Neural progenitor cell (in vitro differentiated cells): ENCODE data around the gene BCAP31. TPM values are rescaled to one million over a fixed set of nuclear protein-coding genes. Genes with fewer than 3 reads are reported as not detected.

Experiments
- DNase-seq: peaks from one replicate; pipeline ENCODE4 v3.0.0-alpha.2; 2016; ENCODE audit warnings: low spot score
- H2AFZ ChIP-seq: fragments of 200-600 bp; sonication (generic); replicated peaks from 2 replicates; pipeline ENCODE4 v1.6.1; 2016; ENCODE audit warnings: antibody characterized with exemption
- H3F3A ChIP-seq: fragments of 200-600 bp; sonication (generic); 2 replicates; pipeline ENCODE4 v1.6.1; 2016; ENCODE audit warnings: antibody characterized with exemption, low read depth
- H3K27ac ChIP-seq: fragments of 200-600 bp; sonication (generic); 2 replicates; pipeline ENCODE4 v1.5.1; 2016; ENCODE audit warnings: mild to moderate bottlenecking
- H3K27me3 ChIP-seq: fragments of 200-600 bp; sonication (generic); 2 replicates; pipeline ENCODE4 v1.6.1; 2016; ENCODE audit warnings: mild to moderate bottlenecking, moderate library complexity
- H3K36me3 ChIP-seq: fragments of 200-600 bp; sonication (generic); 2 replicates; pipeline ENCODE4 v1.5.1; 2016
- H3K4me1 ChIP-seq: fragments of 200-600 bp; sonication (generic); 2 replicates; pipeline ENCODE4 v1.6.1; 2016; ENCODE audit warnings: mixed run types
- H3K4me2 ChIP-seq: fragments of 200-600 bp; sonication (generic); 2 replicates; pipeline ENCODE4 v1.6.1; 2016
- H3K4me3 ChIP-seq: fragments of 200-600 bp; sonication (generic); 2 replicates; pipeline ENCODE4 v1.5.1; 2016
- H3K79me2 ChIP-seq: fragments of 200-600 bp; sonication (generic); 2 replicates; pipeline ENCODE4 v1.6.1; 2016; ENCODE audit warnings: low read depth
- H3K9ac ChIP-seq: fragments of 200-600 bp; sonication (generic); 2 replicates; pipeline ENCODE4 v1.6.1; 2016
- H3K9me3 ChIP-seq: fragments of 200-600 bp; sonication (generic); 2 replicates; pipeline ENCODE4 v1.5.1; 2016; ENCODE audit warnings: low read depth
- H4K20me1 ChIP-seq: fragments of 200-600 bp; sonication (generic); 2 replicates; pipeline ENCODE4 v1.6.1; 2016; ENCODE audit warnings: low read depth
- H3K27ac Mint-ChIP-seq: 3 replicates; pipeline ENCODE4 v1.8.0; 2021; ENCODE audit warnings: mixed read lengths
- H3K27me3 Mint-ChIP-seq: 2 replicates; pipeline ENCODE4 v1.8.0; 2022; ENCODE audit warnings: low read depth, mild to moderate bottlenecking, inconsistent platforms, moderate library complexity, mixed read lengths; ENCODE audit not compliant: insufficient read depth
- H3K36me3 Mint-ChIP-seq: 3 replicates; pipeline ENCODE4 v1.8.0; 2021; ENCODE audit warnings: mixed read lengths
- H3K4me1 Mint-ChIP-seq: 3 replicates; pipeline ENCODE4 v1.8.0; 2021; ENCODE audit warnings: mixed read lengths
- H3K4me3 Mint-ChIP-seq: 3 replicates; pipeline ENCODE4 v1.8.0; 2021; ENCODE audit warnings: mild to moderate bottlenecking, moderate library complexity, mixed read lengths
- H3K9me3 Mint-ChIP-seq: 3 replicates; pipeline ENCODE4 v1.8.0; 2020; ENCODE audit warnings: mixed read lengths
- EZH2 ChIP-seq: fragments of 200-600 bp; sonication (generic); IDR thresholded peaks from 2 replicates; pipeline ENCODE4 v1.6.1; 2017; ENCODE audit warnings: antibody characterized with exemption, mild to moderate bottlenecking, moderate library complexity
- EZH2phosphoT487 ChIP-seq: fragments of 200-600 bp; sonication (generic); IDR thresholded peaks from 2 replicates; pipeline ENCODE4 v1.6.1; 2017; ENCODE audit warnings: antibody characterized with exemption
- total RNA-seq: library from RNA; depleted of rRNA; stranded (reverse); fragments of >200 nt; gene quantifications from 2 replicates; pipeline ENCODE4 v1.2.3, GENCODE V29; 2015; ENCODE audit warnings: low replicate concordance
- TF ChIP-seq, protein P1 (sequence below): fragments of 200-600 bp; sonication (generic); IDR thresholded peaks from 2 replicates; pipeline ENCODE4 v1.5.1; 2017; ENCODE audit warnings: antibody characterized with exemption, mild to moderate bottlenecking

Gene BCAP31
- total RNA-seq, 1 donor from 2014 or later, result 52.5 TPM

DNA sequence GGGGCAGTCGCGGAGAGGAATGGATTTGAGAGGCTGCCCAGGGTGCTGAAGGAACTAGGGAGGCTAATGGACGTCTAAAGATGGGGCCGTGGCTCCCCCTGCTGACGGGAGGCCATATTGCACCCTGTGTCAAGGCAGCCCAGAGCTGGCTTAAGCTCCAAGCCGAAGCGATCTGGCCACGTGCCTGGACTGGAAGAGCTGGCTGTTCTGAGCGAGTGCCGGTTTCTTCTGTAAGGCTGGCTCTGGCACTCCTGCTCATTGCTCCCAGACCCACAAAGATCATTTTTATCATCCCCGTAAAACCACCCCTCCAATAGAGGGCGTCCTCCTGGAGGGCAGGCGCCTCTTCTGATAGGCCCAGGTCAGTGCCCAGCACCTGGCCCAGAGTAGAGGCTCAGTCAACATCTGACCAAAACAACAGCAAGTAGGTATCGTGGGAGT lies 56.2 kb downstream of the BCAP31 start:
- Histone ChIP-seq H4K20me1 (no peaks in the 10 kb centered on the region), H3K27me3 (peaks cover 13% of the 10 kb centered on the region), H3K4me1 (no peaks in the 10 kb centered on the region), H3K4me3 (peak overlapping the region; percentile 26), H3K27ac (no peak overlapping the region), H3K36me3 (no peaks in the 10 kb centered on the region), H3K4me2 (peak overlapping the region; percentile 55), H3K79me2 (no peaks in the 10 kb centered on the region), H3K9me3 (no peaks in the 10 kb centered on the region), H2AFZ (no peak overlapping the region), H3K9ac (no peak overlapping the region), H3F3A (no peaks in the 10 kb centered on the region)
- peak; percentile 82 for DNase-seq
- Mint-ChIP-seq H3K27me3 (peaks cover 21% of the 10 kb centered on the region), H3K4me3 (peak overlapping the region; percentile 60), H3K9me3 (peaks cover 41% of the 10 kb centered on the region), H3K4me1 (peaks cover 11% of the 10 kb centered on the region), H3K27ac (no peak overlapping the region), H3K36me3 (peaks cover 2% of the 10 kb centered on the region)
- no peak for TF ChIP-seq EZH2
- TF ChIP-seq, protein P1, sequence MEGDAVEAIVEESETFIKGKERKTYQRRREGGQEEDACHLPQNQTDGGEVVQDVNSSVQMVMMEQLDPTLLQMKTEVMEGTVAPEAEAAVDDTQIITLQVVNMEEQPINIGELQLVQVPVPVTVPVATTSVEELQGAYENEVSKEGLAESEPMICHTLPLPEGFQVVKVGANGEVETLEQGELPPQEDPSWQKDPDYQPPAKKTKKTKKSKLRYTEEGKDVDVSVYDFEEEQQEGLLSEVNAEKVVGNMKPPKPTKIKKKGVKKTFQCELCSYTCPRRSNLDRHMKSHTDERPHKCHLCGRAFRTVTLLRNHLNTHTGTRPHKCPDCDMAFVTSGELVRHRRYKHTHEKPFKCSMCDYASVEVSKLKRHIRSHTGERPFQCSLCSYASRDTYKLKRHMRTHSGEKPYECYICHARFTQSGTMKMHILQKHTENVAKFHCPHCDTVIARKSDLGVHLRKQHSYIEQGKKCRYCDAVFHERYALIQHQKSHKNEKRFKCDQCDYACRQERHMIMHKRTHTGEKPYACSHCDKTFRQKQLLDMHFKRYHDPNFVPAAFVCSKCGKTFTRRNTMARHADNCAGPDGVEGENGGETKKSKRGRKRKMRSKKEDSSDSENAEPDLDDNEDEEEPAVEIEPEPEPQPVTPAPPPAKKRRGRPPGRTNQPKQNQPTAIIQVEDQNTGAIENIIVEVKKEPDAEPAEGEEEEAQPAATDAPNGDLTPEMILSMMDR, result peak; percentile 69
- TF ChIP-seq EZH2phosphoT487, result no peak

- peak overlapping the region; percentile 55 for H3K4me2 ChIP-seq
Measured at GRCh38 chrX:153667281-153667955, 56.8 kb downstream of the BCAP31 start.

DNA sequence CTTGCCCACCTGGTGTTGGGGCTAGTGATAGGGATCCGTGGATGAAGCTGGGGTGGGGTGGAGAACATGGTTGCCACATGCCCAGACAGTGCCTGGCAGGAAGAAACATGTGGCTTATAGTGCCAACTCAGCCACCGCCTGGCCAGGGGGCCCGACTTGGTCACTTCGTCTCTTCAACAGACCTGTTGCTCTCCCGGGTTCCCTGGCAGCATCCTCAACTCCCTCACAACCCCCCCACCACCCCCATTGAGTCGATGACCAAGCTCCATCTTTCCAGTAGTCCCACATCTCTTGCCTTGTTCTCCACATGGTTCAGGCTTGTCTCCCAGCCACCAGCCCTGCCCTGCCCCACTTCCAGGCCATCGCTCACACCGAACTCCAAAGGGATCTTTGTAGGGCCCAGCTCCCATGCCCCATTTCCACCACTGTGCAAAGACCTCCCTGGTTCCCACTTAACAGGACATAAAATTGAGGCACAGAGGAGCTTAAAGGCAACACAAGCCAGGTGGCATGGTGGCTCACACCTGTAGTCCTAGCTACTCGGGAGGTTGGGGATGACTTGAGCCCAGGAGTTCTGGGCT lies 58.4 kb downstream of the BCAP31 start:
- no peaks in the 10 kb centered on the region for H3F3A ChIP-seq
- DNase-seq, result no peak
- H3K4me3 ChIP-seq, result no peak overlapping the region
- Mint-ChIP-seq H3K9me3 (peaks cover 45% of the 10 kb centered on the region), H3K4me3 (no peak overlapping the region), H3K36me3 (peaks cover 2% of the 10 kb centered on the region), H3K27ac (no peak overlapping the region), H3K27me3 (peaks cover 20% of the 10 kb centered on the region), H3K4me1 (peaks cover 8% of the 10 kb centered on the region)
- H3K79me2 ChIP-seq, result no peaks in the 10 kb centered on the region
- no peak overlapping the region for H3K4me2 ChIP-seq
- no peaks in the 10 kb centered on the region for H3K36me3 ChIP-seq
- H3K9ac ChIP-seq, result no peak overlapping the region
- no peak overlapping the region for H2AFZ ChIP-seq
- no peaks in the 10 kb centered on the region for H3K9me3 ChIP-seq
- no peaks in the 10 kb centered on the region for H3K4me1 ChIP-seq
- H3K27me3 ChIP-seq, result peaks cover 34% of the 10 kb centered on the region
- TF ChIP-seq, protein P1, result no peak
- TF ChIP-seq EZH2, result no peak
- TF ChIP-seq EZH2phosphoT487, result no peak
- no peak overlapping the region for H3K27ac ChIP-seq
- H4K20me1 ChIP-seq, result no peaks in the 10 kb centered on the region

More at GRCh38 chrX:153667281-153667955, 56.8 kb downstream of the BCAP31 start:
- peak overlapping the region; percentile 60 for H3K4me3 Mint-ChIP-seq
- H3K9ac ChIP-seq, result no peak overlapping the region
- peaks cover 18% of the 10 kb centered on the region for H3K27me3 ChIP-seq
- peaks cover 21% of the 10 kb centered on the region for H3K27me3 Mint-ChIP-seq
- no peaks in the 10 kb centered on the region for H3K9me3 ChIP-seq
- H3K79me2 ChIP-seq, result no peaks in the 10 kb centered on the region
- TF ChIP-seq, protein P1, result no peak
- TF ChIP-seq EZH2phosphoT487 (no peak), EZH2 (no peak)
- H2AFZ ChIP-seq, result no peak overlapping the region
- H3K9me3 Mint-ChIP-seq, result peaks cover 38% of the 10 kb centered on the region
- H4K20me1 ChIP-seq, result no peaks in the 10 kb centered on the region
- no peaks in the 10 kb centered on the region for H3K36me3 ChIP-seq
- H3K4me3 ChIP-seq, result peak overlapping the region; percentile 26
- peaks cover 8% of the 10 kb centered on the region for H3K4me1 Mint-ChIP-seq
- no peak overlapping the region for H3K27ac ChIP-seq
- no peaks in the 10 kb centered on the region for H3K4me1 ChIP-seq
- H3K36me3 Mint-ChIP-seq, result peaks cover 2% of the 10 kb centered on the region
- H3K27ac Mint-ChIP-seq, result peak overlapping the region; percentile 70
- H3F3A ChIP-seq, result no peaks in the 10 kb centered on the region
- no peak for DNase-seq
